ENCODE measurements around the gene ZNF276.

GRCh38 chr16:89716493-89716892 is 4.8 kb upstream of the ZNF276 start:
- TF ChIP-seq CTCF (IDR thresholded peaks at IDR 0.05; ENCODE audit: low read length) (no peak), EZH2phosphoT487 (IDR thresholded peaks at IDR 0.05; ENCODE audit: low read length) (no peak), EZH2 (optimal IDR thresholded peaks at IDR 0.05; ENCODE audit: low read depth, low read length) (no peak)
